ENCODE measurements around the gene RRAGC. TPM values are rescaled to one million over a fixed set of nuclear protein-coding genes. Genes with fewer than 3 reads are reported as not detected.

RRAGC gene
- total RNA-seq, 1 donor from 2014 or later, result 6.2 TPM

DNA sequence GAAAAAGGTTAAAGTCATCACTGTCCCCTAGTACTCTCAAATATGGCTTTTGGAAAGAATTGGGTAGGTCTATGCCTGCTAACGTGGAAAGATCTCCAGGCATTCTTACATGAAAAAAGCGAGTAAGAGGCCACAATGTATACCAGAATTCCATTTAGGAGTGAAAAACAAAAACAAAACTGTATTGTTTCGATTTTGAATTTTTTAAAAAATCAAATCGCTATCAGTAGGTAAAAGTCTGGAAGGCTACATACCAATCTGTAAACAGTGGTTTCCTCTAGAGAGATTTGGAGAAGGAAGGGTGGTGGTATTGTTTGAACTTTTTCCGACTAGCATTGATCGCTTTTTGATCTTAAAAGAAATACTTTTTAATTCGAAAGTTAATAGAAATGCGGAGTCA is 55.9 kb downstream of the RRAGC start:
- TF ChIP-seq CTCF (IDR thresholded peaks at IDR 0.05), result no peak
- H3K4me3 ChIP-seq, result peak overlapping the region in 1 of 2 donors; percentile 33
- H3K4me1 ChIP-seq, result no peaks in the 10 kb centered on the region
- no peaks in the 10 kb centered on the region for H3K9me3 ChIP-seq
- no peak overlapping the region for H3K27ac ChIP-seq
- H3K27me3 ChIP-seq, result no peaks in the 10 kb centered on the region
- H3K36me3 ChIP-seq, result no peaks in the 10 kb centered on the region
- no peak for DNase-seq (ENCODE audit: low spot score in 2 of 2)
- intact Hi-C loops (cut with DNase I), result no loop called here

- Histone ChIP-seq H3K27me3 (no peaks in the 10 kb centered on the region), H3K4me3 (no peak overlapping the region)
- intact Hi-C loops (cut with DNase I), result no loop called here
Measured at GRCh38 chr1:38800720-38801671, 58.6 kb downstream of the RRAGC start.

GRCh38 chr1:38793299-38793698 is 66.3 kb downstream of the RRAGC start:
- intact Hi-C loops (cut with DNase I), result no loop called here
- no peak overlapping the region for H3K27ac ChIP-seq
- H3K4me1 ChIP-seq, result no peaks in the 10 kb centered on the region
- no peaks in the 10 kb centered on the region for H3K27me3 ChIP-seq
- no peak overlapping the region for H3K4me3 ChIP-seq
- peaks cover 0 to 10% of the 10 kb centered on the region in 2 donors for H3K9me3 ChIP-seq
- TF ChIP-seq CTCF (IDR thresholded peaks at IDR 0.05), result no peak
- H3K36me3 ChIP-seq, result no peaks in the 10 kb centered on the region
- DNase-seq (ENCODE audit: low spot score in 2 of 2), result no peak

More at GRCh38 chr1:38800720-38801671, 58.6 kb downstream of the RRAGC start:
- H3K4me1 ChIP-seq, result no peaks in the 10 kb centered on the region
- no peak for DNase-seq (ENCODE audit: low spot score in 2 of 2)
- H3K36me3 ChIP-seq, result no peaks in the 10 kb centered on the region
- no peak overlapping the region for H3K27ac ChIP-seq
- no peaks in the 10 kb centered on the region for H3K9me3 ChIP-seq
- TF ChIP-seq CTCF (IDR thresholded peaks at IDR 0.05), result no peak

GRCh38 chr1:38791892-38792291 is 67.7 kb downstream of the RRAGC start:
- Histone ChIP-seq H3K9me3 (peaks cover 0 to 10% of the 10 kb centered on the region in 2 donors), H3K27me3 (no peaks in the 10 kb centered on the region), H3K4me1 (no peaks in the 10 kb centered on the region), H3K4me3 (no peak overlapping the region), H3K36me3 (no peaks in the 10 kb centered on the region), H3K27ac (no peak overlapping the region)
- no peak for DNase-seq (ENCODE audit: low spot score in 2 of 2)
- intact Hi-C loops (cut with DNase I), result no loop called here
- TF ChIP-seq CTCF (IDR thresholded peaks at IDR 0.05), result no peak

GRCh38 chr1:38791164-38791515 is 68.4 kb downstream of the RRAGC start:
- no peak overlapping the region for H3K27ac ChIP-seq
- intact Hi-C loops (cut with DNase I), result no loop called here
- TF ChIP-seq CTCF (IDR thresholded peaks at IDR 0.05), result no peak
- H3K27me3 ChIP-seq, result no peaks in the 10 kb centered on the region
- peaks cover 0 to 10% of the 10 kb centered on the region in 2 donors for H3K9me3 ChIP-seq
- H3K36me3 ChIP-seq, result no peaks in the 10 kb centered on the region
- H3K4me1 ChIP-seq, result no peaks in the 10 kb centered on the region
- no peak for DNase-seq (ENCODE audit: low spot score in 2 of 2)
- H3K4me3 ChIP-seq, result no peak overlapping the region
